HCT116 (cell line): ENCODE results near the gene WDR27. TPM values are rescaled to one million over a fixed set of nuclear protein-coding genes. Genes with fewer than 3 reads are reported as not detected.

Experiments
- ATAC-seq: fragments of 200-7000 bp; cut with Tn5 transposase; 2 replicates; pipeline ENCODE4 v1.9.1; 2020; ENCODE audit warnings: mild to moderate bottlenecking, moderate library complexity
- BruUV-seq: library from RNA; stranded (reverse); fragments of 400-500 nt; replicated peaks from 2 replicates; lab custom pipeline; 2021; lab: Mats Ljungman, UMichigan
- CTCF ChIA-PET: fragments of 300-600 bp; sonication (Branson Sonifier 250); formaldehyde crosslinking; loops from one replicate; lab custom pipeline; 2021; ENCODE audit warnings: antibody characterized with exemption; lab: Charles Lee
- POLR2A ChIA-PET: fragments of 300-600, 350-600 bp; sonication (Branson Sonifier 250); formaldehyde crosslinking; loops from one replicate; lab custom pipeline; 2021; ENCODE audit warnings: antibody characterized with exemption; lab: Charles Lee
- RAD21 ChIA-PET, 2 experiments: fragments of 300-600 bp; sonication (Branson Sonifier 250); formaldehyde crosslinking; loops; one replicate each; lab custom pipeline; 2023; ENCODE audit warnings: low total read pairs in 2 of 2; ENCODE audit not compliant: uncharacterized antibody in 2 of 2, unreplicated experiment in 2 of 2, low non-redundant PET in 1 of 2; lab: Charles Lee
- DNase-seq: peaks from one replicate; pipeline ENCODE4 v3.0.0-alpha.2; 2010; ENCODE audit warnings: low read depth, low spot score
- H2AFZ ChIP-seq: fragments of 200-600 bp; shearing (Covaris generic), sonication (generic); 2 replicates; pipeline ENCODE4 v1.6.1; 2017; ENCODE audit warnings: low read depth, mixed run types, mixed read lengths, antibody characterized with exemption, low read length; ENCODE audit not compliant: poor library complexity, severe bottlenecking
- H3K27ac ChIP-seq: 2 replicates; pipeline ENCODE4 v1.5.1; 2012; ENCODE audit warnings: low read depth, low read length
- H3K27me3 ChIP-seq: fragments of 200-600 bp; sonication (generic); 2 replicates; pipeline ENCODE4 v1.6.1; 2016; ENCODE audit warnings: mixed run types, low read length, mixed read lengths; ENCODE audit not compliant: insufficient read depth
- H3K36me3 ChIP-seq, 2 experiments: fragments of 200-500 bp in 1 of 2; fragments of 200-600 bp in 1 of 2; sonication (Bioruptor generic) in 1 of 2; sonication (generic) in 1 of 2; 2 replicates each; pipeline versions ENCODE4 v1.5.1 to v1.6.1; 2014 to 2016; ENCODE audit warnings: low read length in 2 of 2, inconsistent platforms in 1 of 2, mixed read lengths in 1 of 2, mixed run types in 1 of 2; ENCODE audit not compliant: insufficient read depth in 2 of 2, control insufficient read depth in 1 of 2
- H3K4me1 ChIP-seq, 2 experiments: fragments of 200-600 bp in 1 of 2; sonication (generic) in 1 of 2; 2 replicates each; pipeline versions ENCODE4 v1.5.1 to v1.6.1; 2012 to 2017; ENCODE audit warnings: low read length in 2 of 2, inconsistent platforms in 1 of 2, mild to moderate bottlenecking in 1 of 2, mixed read lengths in 1 of 2, mixed run types in 1 of 2, moderate library complexity in 1 of 2; ENCODE audit not compliant: insufficient read depth in 2 of 2, control insufficient read depth in 1 of 2
- H3K4me2 ChIP-seq: fragments of 200-600 bp; sonication (generic); 2 replicates; pipeline ENCODE4 v1.6.1; 2017; ENCODE audit warnings: mixed run types, low read length, mixed read lengths
- H3K4me3 ChIP-seq, 2 experiments: fragments of 200-600 bp in 1 of 2; sonication (generic) in 1 of 2; replicated peaks in 1 of 2; 2 replicates each; pipeline ENCODE4 v1.5.1; 2011 to 2016; ENCODE audit warnings: low read length in 2 of 2, control low read depth in 1 of 2, low read depth in 1 of 2, mild to moderate bottlenecking in 1 of 2, mixed read lengths in 1 of 2, mixed run types in 1 of 2
- H3K79me2 ChIP-seq: fragments of 200-600 bp; sonication (generic); 2 replicates; pipeline ENCODE4 v1.6.1; 2017; ENCODE audit warnings: mild to moderate bottlenecking, mixed run types, low read length, moderate library complexity, mixed read lengths; ENCODE audit not compliant: insufficient read depth
- H3K9ac ChIP-seq: fragments of 200-600 bp; sonication (generic); 2 replicates; pipeline ENCODE4 v1.6.1; 2016; ENCODE audit warnings: low read length, mixed read lengths
- H3K9me2 ChIP-seq: fragments of 200-600 bp; sonication (generic), shearing (Covaris generic); 2 replicates; pipeline ENCODE4 v1.6.1; 2017; ENCODE audit warnings: mixed run types, mild to moderate bottlenecking, moderate library complexity; ENCODE audit not compliant: insufficient read depth
- H3K9me3 ChIP-seq, 2 experiments: fragments of 200-500 bp in 1 of 2; fragments of 200-600 bp in 1 of 2; sonication (Bioruptor generic) in 1 of 2; sonication (generic) in 1 of 2; 2 replicates each; pipeline ENCODE4 v1.6.1; 2014 to 2017; ENCODE audit warnings: low read length in 2 of 2, mixed read lengths in 2 of 2, inconsistent platforms in 1 of 2, low read depth in 1 of 2, mild to moderate bottlenecking in 1 of 2, mixed run types in 1 of 2, moderate library complexity in 1 of 2; ENCODE audit not compliant: control insufficient read depth in 1 of 2, insufficient read depth in 1 of 2
- H4K20me1 ChIP-seq: fragments of 200-600 bp; sonication (generic), shearing (Covaris generic); 2 replicates; pipeline ENCODE4 v1.6.1; 2017; ENCODE audit warnings: mixed run types, mild to moderate bottlenecking, moderate library complexity; ENCODE audit not compliant: insufficient read depth
- ATF3 ChIP-seq: IDR thresholded peaks from 2 replicates; pipeline ENCODE4 v1.6.1; 2012
- CBX3 ChIP-seq: IDR thresholded peaks from 2 replicates; pipeline ENCODE4 v1.6.1; 2012; ENCODE audit warnings: low read depth
- CEBPB ChIP-seq: IDR thresholded peaks from 2 replicates; pipeline ENCODE4 v1.6.1; 2012; ENCODE audit warnings: low read depth
- CTCF ChIP-seq, 3 experiments: fragments of 200-600 bp in 1 of 3; sonication (generic) in 1 of 3; IDR thresholded peaks in 2 of 3; conservative IDR thresholded peaks in 1 of 3; 2 replicates each; pipeline ENCODE4 v1.5.1; 2012 to 2017; ENCODE audit warnings: low read depth in 2 of 3, low read length in 2 of 3, antibody characterized with exemption in 1 of 3, borderline replicate concordance in 1 of 3, control low read depth in 1 of 3, mild to moderate bottlenecking in 1 of 3, mixed read lengths in 1 of 3, mixed run types in 1 of 3, moderate library complexity in 1 of 3; ENCODE audit not compliant: insufficient read depth in 1 of 3
- EGR1 ChIP-seq: IDR thresholded peaks from 2 replicates; pipeline ENCODE4 v1.6.1; 2012; ENCODE audit warnings: low read depth
- ELF1 ChIP-seq: IDR thresholded peaks from 2 replicates; pipeline ENCODE4 v1.6.1; 2012; ENCODE audit warnings: low read depth, borderline replicate concordance
- EZH2 ChIP-seq: fragments of 200-600 bp; sonication (generic); IDR thresholded peaks from 2 replicates; pipeline ENCODE4 v1.6.1; 2017; ENCODE audit warnings: antibody characterized with exemption, mixed run types
- EZH2phosphoT487 ChIP-seq: fragments of 200-600 bp; IDR thresholded peaks from 2 replicates; pipeline ENCODE4 v1.6.1; 2018; ENCODE audit warnings: antibody characterized with exemption, borderline replicate concordance
- FOSL1 ChIP-seq: IDR thresholded peaks from 2 replicates; pipeline ENCODE4 v1.6.1; 2012; ENCODE audit warnings: low read depth
- MAX ChIP-seq: IDR thresholded peaks from 2 replicates; pipeline ENCODE4 v1.6.1; 2012
- POLR2A ChIP-seq: IDR thresholded peaks from 2 replicates; pipeline ENCODE4 v1.7.0; 2011; ENCODE audit warnings: borderline replicate concordance; ENCODE audit not compliant: insufficient read depth, insufficient read length; ENCODE audit errors: extremely low read depth
- POLR2AphosphoS5 ChIP-seq: IDR thresholded peaks from 2 replicates; pipeline ENCODE4 v1.6.1; 2011; ENCODE audit warnings: mild to moderate bottlenecking, low read depth, low read length, moderate library complexity
- RAD21 ChIP-seq: IDR thresholded peaks from 2 replicates; pipeline ENCODE4 v1.6.1; 2012; ENCODE audit warnings: low read depth, mild to moderate bottlenecking
- SIN3A ChIP-seq: IDR thresholded peaks from 2 replicates; pipeline ENCODE4 v1.6.1; 2012; ENCODE audit warnings: low read depth
- SP1 ChIP-seq: IDR thresholded peaks from 2 replicates; pipeline ENCODE4 v1.6.1; 2012; ENCODE audit warnings: low read depth
- SRF ChIP-seq: IDR thresholded peaks from 2 replicates; pipeline ENCODE4 v1.6.1; 2012; ENCODE audit warnings: low read depth
- TCF7L2 ChIP-seq: IDR thresholded peaks from 2 replicates; pipeline ENCODE4 v1.7.0; 2011; ENCODE audit warnings: borderline replicate concordance, inconsistent platforms; ENCODE audit not compliant: insufficient read depth, insufficient read length; ENCODE audit errors: extremely low read depth
- YY1 ChIP-seq: IDR thresholded peaks from 2 replicates; pipeline ENCODE4 v1.6.1; 2011; ENCODE audit warnings: low read length, low read depth, moderate library complexity, mild to moderate bottlenecking; ENCODE audit not compliant: insufficient replicate concordance; ENCODE audit errors: extremely low read depth
- ZBTB33 ChIP-seq: IDR thresholded peaks from 2 replicates; pipeline ENCODE4 v1.6.1; 2011; ENCODE audit warnings: mild to moderate bottlenecking, low read length, moderate library complexity; ENCODE audit not compliant: insufficient replicate concordance; ENCODE audit errors: extremely low read depth
- ZNF274 ChIP-seq: fragments of 200-500 bp; sonication (Bioruptor generic); IDR thresholded peaks from 2 replicates; pipeline ENCODE4 v1.6.1; 2014; ENCODE audit warnings: mild to moderate bottlenecking, low read depth, low read length, inconsistent platforms
- intact Hi-C: fragments of 100-400 bp; cut with micrococcal nuclease; formaldehyde crosslinking; loops from 2 replicates; pipeline ENCODE4 v1.10.0; 2022
- total RNA-seq: library from RNA; stranded (reverse); gene quantifications from one replicate; pipeline ENCODE4 v1.2.1, GENCODE V29; 2021; ENCODE audit not compliant: unreplicated experiment

WDR27 gene
- total RNA-seq, 1 experiment from 2014 or later = 60.6 TPM

DNA sequence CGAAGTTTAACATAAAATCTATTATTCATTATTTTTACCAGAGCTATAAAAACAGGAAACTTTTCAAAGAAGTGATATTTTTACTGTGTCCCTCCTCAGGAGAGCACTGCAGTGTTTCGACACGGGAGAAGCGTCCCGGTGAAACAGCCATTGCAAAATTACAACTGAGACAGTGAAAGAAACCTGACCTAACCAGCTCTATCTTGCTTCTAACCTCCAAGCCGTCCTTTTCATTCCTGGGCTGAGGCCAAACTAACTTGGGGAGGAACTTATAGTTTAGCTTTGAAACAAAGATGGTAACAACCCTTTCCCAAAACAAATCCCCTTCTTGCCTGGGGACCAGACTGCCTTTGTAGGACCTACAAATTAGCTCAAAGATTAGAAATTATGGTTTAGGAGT is 79.2 kb downstream of the WDR27 start:
- H4K20me1 ChIP-seq = no peaks in the 10 kb centered on the region
- no peaks in the 10 kb centered on the region for H3K9me2 ChIP-seq
- intact Hi-C loops = no loop called here
- ChIA-PET CTCF (no interaction called here), POLR2A (no interaction called here), RAD21 (no interaction called here)
- no peak overlapping the region for H3K9ac ChIP-seq
- no TSS peak for BruUV-seq
- TF ChIP-seq EZH2phosphoT487 (no peak), ATF3 (no peak), CTCF (IDR thresholded peaks at IDR 0.05 in 2 of 3, conservative IDR thresholded peaks at IDR 0.05 in 1 of 3; ENCODE audit: borderline replicate concordance in 1 of 3, insufficient read depth in 1 of 3, low read depth in 2 of 3, low read length in 2 of 3) (no peak), POLR2A (no peak), TCF7L2 (no peak), EGR1 (no peak), ZBTB33 (no peak), ZNF274 (no peak), POLR2AphosphoS5 (no peak), ELF1 (no peak), MAX (no peak), CEBPB (no peak), YY1 (no peak), SIN3A (no peak), RAD21 (no peak), FOSL1 (no peak), SP1 (no peak), CBX3 (no peak), SRF (no peak), EZH2 (no peak)
- H3K27me3 ChIP-seq = no peaks in the 10 kb centered on the region
- H3K4me1 ChIP-seq = no peaks in the 10 kb centered on the region
- no peak overlapping the region for H3K4me3 ChIP-seq
- no peaks in the 10 kb centered on the region for H3K79me2 ChIP-seq
- DNase-seq (no peak), ATAC-seq (no peak)
- no peak overlapping the region for H3K4me2 ChIP-seq
- peaks cover 0 to 2% of the 10 kb centered on the region in 2 experiments; a peak in 1 of 4 replicates for H3K36me3 ChIP-seq
- H2AFZ ChIP-seq = no peak overlapping the region
- no peaks in the 10 kb centered on the region for H3K9me3 ChIP-seq
- no peak overlapping the region for H3K27ac ChIP-seq
